GM19397 (cell line): Measurements from ENCODE around the gene LRRTM2.

ENCODE experiments used
- ATAC-seq: cut with Tn5 transposase; IDR thresholded peaks from one replicate; pipeline ENCODE4 v1.9.1; 2021; ENCODE audit warnings: mild to moderate bottlenecking, moderate library complexity; ENCODE audit not compliant: unreplicated experiment

The LRRTM2 gene

DNA sequence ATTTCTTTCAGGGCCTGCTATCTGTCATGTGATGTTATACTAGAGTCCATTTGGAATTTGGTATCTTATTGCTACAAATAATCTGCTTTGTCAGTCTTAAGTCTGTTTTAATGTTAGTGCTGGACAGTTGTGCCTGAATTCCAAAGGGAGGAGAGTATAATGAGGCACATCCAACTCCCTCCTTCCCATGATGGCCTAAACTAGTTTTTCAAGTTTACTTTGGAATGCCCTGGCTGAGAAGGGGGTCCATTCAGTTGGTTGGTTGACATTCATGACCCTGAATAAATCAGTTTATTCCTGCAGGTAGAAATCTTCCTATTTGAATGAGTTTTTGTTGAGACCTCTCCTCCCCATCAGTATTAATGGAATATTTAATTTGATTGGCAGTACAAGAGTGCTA is 9.4 kb upstream of the LRRTM2 start:
- ATAC-seq: no peak

DNA sequence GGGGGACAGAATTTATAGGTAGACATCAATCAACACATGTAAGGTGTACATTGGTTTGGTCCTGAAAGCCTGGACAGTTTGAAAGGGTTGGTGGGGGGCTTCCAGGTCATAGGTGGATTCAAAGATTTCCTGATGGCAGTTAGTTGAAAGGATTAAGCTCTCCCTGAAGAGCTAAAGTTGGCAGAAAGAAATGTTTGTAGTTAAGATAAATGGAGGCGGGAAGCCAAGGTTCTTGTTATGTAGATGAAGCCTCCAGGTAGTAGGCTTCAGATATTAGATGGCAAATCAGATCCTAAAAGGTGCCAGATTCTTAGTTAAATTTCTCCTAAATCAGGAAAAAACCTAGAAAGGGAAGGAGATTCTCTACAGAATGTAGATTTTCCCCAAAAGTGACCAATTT is 9.0 kb upstream of the LRRTM2 start:
- ATAC-seq: no peak

DNA sequence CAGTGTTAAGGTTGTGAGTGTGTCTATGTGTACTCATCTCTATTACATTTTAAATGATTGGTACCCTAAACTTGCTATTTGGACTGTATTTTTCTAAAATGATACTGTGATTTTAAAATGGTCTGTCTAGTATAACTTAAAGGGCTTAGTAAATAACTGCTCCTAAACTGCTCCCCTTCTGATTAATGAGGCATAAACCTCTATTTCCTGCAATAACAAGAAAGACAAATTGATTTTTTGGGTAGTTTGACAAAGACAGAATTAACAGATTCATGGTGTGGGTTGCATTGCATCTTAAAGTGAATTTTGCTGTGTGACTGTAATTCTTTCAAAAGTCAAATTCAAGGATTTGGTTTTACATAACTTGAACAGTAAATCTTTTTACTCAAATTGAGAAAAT is 8.1 kb upstream of the LRRTM2 start:
- no peak for ATAC-seq

DNA sequence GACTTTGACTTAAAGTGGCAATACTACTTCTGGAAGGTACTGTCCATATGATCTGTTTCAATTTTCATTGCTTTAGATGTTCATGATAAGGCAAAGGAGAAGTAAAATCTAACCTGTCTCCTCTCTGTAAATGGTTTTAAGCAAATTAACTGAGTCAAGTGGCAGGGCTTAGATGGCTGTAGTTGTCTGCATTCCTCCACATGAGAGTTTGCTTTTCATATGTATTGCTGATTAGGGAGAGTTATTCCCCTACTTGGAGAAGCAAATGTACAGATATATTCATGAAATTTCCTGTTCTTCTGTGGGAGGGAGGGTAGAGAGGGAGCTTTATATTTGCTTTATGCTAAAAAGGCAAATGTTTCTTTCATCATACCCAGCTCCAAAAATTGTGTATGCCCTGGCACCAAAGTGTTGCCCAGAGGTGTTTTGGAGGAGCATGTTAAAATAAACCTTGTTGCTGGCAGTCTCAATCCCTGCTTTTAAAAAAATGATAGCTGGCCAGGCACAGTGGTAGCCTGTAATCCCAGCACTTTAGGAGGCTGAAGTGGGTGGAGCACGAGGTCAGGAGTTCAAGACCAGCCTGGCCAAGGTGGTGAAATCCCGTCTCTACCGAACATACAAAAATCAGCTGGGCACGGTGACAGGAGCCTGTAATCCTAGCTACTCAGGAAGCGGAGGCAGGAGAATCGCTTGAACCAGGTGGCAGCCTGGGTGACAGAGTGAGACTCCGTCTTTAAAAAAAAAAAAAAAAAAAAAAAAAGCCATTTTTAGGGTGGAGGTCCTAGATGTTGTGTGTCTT is 3.5 kb upstream of the LRRTM2 start:
- no peak for ATAC-seq

DNA sequence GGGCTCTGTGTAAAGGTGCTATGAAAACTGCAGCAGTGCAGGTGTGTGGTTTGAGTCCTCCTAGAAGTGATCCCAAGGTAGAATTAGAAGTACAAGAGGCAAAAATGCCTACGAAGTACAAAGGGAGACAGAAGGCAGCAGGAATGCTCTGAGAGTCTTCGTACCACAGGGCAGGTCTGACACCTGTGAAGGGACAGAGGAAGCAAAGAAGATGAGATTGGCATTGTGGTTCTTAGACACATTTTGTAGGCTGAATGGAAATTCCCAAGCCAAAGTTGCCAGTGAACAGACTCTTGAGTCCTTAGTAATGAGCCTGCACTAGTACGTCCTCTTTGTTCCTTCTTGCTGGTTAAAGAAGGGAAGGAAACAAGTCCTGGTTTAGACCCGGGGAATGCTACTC is 1.7 kb upstream of the LRRTM2 start:
- ATAC-seq: no peak

DNA sequence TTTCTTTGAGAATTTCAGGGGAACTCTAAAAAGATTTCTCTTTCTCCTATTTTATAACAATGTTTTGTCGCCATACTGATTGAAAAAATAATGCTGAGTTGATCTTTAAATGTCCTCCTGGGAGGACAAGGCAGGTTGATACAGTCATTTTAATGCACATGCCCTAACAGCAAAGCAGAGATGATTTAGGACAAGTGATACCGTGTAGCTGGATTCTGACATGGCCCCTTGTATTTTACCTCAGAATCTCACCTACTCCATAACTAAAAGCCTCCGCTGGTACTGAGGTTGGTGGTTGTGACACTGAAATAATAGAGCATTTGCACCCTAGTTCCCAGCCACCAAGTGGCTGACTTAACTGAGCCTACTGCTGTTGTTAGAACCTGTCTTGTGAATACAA is 811 bp upstream of the LRRTM2 start:
- no peak for ATAC-seq

DNA sequence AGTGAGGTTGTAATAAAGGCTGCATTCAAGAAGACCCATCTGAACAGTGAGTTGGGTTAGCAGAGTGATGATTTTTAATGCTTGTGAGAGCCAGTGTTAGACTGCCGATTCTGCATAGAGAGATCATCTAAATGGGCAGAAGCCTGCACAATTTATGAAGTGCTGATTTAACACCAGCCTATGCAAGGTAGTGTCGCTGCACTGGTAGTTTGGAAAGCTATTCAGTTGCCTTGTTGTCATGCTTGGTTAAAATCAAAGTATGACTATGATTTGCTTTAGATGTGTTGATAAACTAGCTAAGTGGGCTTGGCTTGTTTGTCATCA is 379 bp upstream of the LRRTM2 start:
- ATAC-seq: no peak

DNA sequence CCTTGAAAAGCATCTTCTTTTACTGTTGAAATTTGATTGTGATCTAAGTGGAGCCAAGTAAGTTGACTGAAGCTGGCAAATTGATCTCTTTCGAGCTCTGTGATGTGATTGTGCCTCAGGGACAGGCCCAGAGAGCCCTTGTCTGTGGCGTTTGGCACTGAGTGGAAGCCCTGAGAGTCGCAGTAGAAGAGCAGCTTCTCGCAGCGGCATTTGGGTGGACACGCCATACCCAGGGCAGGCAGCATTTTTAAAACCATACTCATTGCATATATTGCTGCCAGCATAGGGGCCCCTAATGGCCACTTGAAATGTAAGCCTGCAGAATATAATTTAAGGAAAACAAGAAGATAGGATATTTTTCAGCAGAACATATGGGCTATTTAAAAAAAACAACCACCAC is 894 bp downstream of the LRRTM2 start:
- no peak for ATAC-seq

DNA sequence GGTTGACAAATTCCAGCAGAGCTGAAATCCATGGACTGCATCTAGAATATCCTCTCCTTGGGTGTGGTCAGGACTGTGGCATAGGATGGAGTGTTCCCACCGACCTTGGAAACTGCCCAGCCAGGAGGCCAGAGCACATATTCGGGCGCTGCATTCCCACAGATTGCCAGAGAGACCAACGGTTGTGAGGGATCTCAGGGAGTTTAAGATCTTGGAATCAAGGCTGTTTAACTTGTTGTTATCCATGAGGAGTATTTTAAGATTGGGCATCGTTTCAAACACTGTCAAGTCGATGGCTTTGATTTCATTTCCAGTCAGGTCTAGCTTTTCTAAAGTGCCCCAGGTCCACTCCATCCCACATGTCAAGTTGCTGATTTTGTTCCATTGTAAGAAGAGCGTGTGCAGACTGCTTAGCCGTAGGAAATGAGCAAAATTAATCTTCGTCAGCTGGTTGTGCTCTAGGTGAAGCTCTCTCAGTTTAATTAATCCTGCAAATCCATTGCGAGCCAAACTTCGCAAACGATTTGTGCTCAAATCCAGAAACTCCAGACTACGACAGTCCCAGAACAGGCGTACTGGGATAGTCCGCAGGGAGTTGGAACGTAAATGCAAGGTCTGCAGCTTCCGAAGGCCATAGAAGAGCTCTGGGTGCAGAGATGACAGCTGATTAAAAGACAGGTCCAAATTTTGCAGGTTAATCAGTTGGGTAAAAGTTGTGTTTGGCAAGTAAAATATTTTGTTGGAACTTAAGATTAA is 1.5 kb downstream of the LRRTM2 start:
- ATAC-seq: no peak

DNA sequence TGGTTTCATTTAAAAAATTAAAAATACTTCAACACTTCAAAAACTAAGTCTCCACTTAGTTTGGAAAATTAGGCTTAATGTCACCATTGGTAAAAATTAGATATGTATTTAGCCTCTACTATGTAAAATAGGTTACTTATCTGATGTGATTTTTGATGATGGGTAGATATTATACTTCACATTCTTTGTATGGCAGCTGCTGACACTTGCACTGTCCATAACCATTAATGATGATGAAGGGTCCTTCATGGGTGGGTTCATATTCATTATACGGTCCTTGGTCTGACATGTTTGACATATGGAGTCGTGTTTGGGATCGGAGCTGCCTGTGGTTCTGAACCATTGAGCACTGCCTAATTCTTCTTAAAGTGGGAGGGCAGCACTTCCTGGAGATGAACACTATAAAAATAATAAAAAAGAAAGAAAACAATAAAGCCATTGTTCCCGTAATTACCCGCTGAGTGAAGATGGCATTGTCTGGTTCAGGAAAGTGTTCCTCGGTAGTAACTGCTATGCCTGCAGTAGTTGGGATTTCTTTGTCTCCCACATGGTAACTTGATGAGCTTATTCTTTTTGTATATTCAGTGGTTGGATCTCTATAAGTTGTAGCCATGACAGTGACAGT is 2.2 kb downstream of the LRRTM2 start:
- no peak for ATAC-seq

DNA sequence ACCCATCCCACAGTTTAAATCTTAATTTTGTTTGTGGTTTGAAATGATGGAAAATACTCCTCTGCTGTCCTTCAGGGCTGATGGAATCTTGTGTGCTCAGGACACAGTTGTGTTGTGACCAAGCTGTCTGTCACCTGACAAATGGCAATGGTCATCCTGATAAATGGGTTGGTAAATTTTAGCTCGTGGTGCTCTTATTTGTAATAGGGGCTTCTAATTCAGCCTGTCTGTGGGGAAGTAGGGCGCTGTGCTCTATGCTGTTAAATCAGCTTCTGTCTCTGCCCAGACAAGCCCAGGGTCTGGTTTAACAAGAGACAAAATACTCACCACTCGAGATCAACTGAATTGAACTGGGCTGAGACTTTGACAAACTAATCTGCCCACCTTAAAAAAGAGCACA is 4.5 kb downstream of the LRRTM2 start:
- ATAC-seq: no peak

DNA sequence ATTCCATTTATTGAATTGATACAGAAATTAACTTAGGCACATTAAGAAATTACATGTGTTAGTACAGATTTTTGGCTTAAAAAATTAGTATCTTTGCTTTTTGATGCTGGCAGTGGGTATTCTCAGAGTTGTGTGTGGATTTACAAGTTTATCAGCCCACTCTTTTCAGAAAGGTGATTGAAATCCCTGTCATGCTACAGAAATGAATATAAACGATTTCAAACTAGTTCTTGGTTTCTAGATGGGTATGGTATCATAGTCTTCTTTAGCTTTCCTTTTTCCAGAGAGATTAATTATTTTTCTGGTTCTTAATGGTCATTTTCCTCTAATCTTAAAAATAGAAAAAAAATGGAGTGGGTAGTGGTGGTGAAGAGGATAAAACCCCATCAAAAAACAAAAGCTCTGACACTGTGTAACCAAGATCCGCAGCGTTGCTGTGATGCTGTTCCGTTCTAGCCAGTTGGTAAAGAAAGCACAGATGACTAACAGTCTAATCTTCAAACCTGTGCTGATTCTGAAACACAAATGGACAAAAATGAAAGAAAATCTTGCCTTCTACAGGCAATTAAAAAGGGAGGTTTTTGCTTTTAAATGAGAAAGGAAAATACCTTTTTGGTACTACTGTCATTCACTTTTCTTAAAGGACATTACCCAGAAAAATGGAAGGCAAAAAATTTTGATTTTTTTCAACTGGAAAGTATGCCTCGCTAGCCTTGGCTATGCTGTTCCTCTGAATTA is 5.2 kb downstream of the LRRTM2 start:
- no peak for ATAC-seq

DNA sequence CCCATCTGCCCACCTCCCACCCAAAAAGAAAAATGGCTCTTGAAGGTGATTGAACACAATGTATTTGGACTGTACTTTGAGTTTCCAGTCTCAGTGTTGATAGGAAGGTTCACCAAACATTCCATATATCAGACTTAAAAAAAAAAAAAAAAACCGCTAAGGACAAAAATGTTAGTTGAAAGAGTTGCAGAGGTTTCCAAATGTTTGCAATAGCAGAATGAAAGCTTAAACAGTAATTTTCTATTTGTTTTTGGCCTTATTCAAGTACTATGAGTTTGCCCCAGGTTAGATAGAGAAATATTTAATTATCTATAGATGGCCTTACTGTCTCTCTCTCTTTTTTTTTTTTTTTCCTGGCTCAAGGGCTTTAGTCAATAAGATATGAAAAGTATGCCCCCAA is 6.1 kb downstream of the LRRTM2 start:
- ATAC-seq: no peak

DNA sequence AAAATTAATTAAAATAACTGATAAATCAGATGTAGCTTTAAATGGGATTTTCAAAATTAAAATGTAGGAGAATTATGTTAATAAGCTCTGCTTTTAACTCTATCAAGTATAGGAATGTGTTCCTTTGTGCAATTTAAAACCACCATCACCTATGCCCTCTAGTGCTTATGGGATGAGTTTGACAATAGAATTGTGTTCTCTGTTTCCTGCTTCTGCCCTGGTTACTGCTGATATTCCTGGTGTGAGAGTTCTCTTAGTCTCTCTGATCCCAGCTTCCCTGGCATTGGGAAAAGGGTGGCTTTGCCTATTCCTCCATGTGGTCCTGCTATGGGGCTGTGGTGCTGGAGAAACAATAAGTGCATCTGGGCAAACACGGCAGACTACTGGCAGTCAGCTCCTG is 8.1 kb downstream of the LRRTM2 start:
- ATAC-seq: no peak

DNA sequence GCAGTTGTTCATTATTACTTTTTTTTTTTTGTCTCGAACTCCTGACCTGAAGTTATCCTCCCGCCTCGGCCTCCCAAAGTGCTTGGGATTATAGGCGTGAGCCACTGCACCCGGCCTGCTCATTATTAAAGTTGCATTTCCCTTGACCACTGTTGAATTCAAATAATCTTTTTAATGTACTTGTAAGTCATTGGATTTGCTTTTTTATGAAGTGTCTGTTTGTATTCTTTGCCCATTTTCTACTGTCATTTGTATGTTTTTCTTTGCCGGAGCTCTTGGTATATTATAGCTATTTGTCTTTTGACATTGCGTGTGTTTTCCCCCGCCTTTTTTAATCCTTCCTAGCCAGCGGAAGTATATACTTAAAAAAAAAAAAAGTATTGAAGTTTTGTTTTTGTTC is 22.0 kb downstream of the LRRTM2 start:
- ATAC-seq: no peak

DNA sequence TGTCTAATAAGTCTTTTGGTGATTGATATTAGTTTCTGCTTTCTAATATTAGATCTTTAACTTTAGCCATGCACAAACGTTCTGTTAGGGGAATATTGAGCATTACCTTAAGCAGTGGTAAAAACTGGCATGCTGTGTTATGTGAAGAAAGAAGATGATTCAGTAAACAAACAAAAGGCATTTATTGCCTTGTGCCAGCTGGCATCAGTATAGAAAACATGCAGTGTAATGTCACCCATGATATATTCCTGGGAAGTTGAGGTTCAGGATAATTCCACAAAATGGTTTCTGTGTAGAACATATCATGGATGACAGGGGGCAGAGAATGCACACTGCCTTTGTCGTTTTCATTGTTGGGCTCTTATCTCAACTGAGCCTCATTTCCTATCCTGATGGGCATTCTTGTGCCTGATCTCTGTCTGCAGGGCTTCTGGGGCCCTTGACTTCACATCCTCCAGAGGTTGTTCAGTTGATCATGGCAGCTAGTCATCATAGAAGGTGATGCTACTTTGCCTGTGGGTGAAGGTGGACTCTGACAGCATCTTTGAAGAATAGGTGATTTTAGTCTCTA is 24.2 kb downstream of the LRRTM2 start:
- no peak for ATAC-seq

DNA sequence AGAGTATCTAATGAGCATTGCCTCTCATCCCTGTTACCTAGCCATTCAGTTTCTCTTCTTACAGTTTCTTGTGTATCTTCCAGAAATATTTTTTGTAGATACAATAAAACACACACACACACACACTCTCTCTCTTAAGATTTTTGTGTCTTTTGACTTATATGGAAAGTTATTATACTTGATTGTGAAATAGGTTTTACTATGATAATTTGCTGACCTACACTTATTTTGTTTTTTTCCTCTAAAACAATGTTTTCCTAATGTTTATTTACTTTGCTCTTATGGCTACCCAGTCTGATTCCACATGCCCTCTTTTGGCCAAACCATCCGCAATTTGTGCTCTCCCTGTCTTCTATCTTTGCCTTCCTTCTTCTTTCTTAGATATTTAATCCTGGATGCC is 25.3 kb downstream of the LRRTM2 start:
- ATAC-seq: no peak

DNA sequence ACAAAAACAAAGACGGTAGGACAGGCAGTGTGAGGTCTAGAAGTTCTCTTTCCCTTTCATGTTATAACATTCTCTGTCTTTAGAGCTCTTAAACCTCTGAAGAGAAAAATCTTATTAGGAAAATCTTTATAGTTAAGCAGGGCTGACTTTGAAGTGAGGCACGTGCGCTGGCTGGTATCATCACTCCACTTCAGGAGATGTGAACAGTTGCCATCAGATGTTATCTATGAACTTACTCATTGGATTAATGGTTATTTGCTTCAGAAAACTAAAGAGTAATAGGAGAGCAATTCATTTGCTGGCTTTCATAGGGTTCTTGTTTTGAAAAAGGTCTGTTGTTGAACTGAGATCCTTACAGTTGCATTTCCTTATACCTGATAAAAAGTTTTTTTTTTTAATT is 25.7 kb downstream of the LRRTM2 start:
- no peak for ATAC-seq

DNA sequence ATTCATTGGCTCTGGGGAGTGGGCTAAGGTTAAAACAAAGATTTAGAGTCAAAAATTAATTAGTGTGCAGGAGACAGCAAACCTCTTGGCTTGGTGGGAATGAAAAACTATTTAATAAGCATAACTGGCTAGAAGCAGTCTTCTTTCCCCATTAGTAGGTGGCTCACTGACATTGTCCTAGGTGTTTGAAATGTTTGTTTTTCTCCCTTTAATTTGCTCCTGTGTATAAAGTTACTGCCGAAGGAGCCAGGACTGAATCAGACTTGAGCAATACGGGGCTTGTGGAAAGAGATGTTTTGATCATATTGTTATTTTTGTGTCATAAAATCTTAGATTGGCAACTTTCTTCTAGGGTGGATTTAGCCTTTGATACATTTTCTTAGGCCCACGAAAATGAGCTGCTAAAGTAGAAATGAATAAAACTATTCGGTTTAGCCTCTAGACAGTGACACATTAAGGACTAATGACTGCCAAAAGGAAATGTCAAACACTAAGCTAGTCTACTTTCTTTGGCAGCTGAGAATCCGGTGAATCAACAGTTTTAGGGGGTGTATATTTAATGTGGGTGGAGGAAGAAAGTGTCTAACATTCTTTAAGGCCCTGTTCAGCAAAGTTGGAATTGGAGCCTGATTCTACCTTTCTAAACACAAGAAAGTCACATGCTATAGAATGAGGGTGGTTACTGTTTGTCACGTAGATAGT is 30.2 kb downstream of the LRRTM2 start:
- no peak for ATAC-seq

DNA sequence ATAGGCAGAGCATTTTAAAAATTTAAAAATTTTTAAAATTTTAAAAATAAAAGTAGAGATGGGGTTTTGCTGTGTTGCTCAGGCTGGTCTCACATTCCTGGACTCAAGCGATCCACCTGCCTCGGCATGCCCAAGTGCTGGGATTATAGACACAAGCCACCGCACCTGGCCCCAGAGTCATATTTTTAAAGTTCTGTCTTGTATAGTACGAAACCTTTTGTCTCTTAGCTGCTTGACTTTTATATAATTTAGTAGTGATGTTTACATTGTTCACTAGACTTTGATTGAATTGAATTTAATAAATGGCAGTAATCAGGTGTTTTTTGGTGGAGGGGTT is 31.0 kb downstream of the LRRTM2 start:
- no peak for ATAC-seq
